Inferior parietal cortex (tissue), 1 donor: Measurements from ENCODE around the gene SDK1.

ENCODE experiments used
- DNase-seq: peaks from one replicate; pipeline ENCODE4 v3.0.0-alpha.2; 2016; ENCODE audit errors: extremely low spot score

SDK1 gene

GRCh38 chr7:3300651-3301448, at the start of gene SDK1:
TSS of gene SDK1 (plus strand) at chr7:3301252. CDS start at chr7:3301587, 335 bp downstream.
- DNase-seq, result peak; percentile 82

- no peak for DNase-seq
Observed at GRCh38 chr7:3254718-3255117, 46.3 kb upstream of the SDK1 start.

GRCh38 chr7:3259711-3260400, 41.2 kb upstream of the SDK1 start:
- DNase-seq, result no peak

GRCh38 chr7:3260401-3260715, 40.7 kb upstream of the SDK1 start:
- no peak for DNase-seq

GRCh38 chr7:3264693-3265339, 36.2 kb upstream of the SDK1 start:
- DNase-seq, result no peak

- DNase-seq, result no peak
Observed at GRCh38 chr7:3265388-3265787, 35.7 kb upstream of the SDK1 start.

GRCh38 chr7:3266240-3266639, 34.8 kb upstream of the SDK1 start:
- no peak for DNase-seq

- DNase-seq, result peak; percentile 24
Observed at GRCh38 chr7:3267966-3268690, 32.9 kb upstream of the SDK1 start.

GRCh38 chr7:3270362-3270761, 30.7 kb upstream of the SDK1 start:
- DNase-seq, result no peak

- no peak for DNase-seq
Observed at GRCh38 chr7:3271298-3271697, 29.8 kb upstream of the SDK1 start.

GRCh38 chr7:3272691-3273141, 28.3 kb upstream of the SDK1 start:
- DNase-seq, result peak; percentile 9

- DNase-seq, result peak; percentile 27
Observed at GRCh38 chr7:3274131-3274530, 26.9 kb upstream of the SDK1 start.

- DNase-seq, result no peak
Observed at GRCh38 chr7:3277604-3278572, 23.2 kb upstream of the SDK1 start.

- DNase-seq, result no peak
Observed at GRCh38 chr7:3279147-3279818, 21.8 kb upstream of the SDK1 start.

- no peak for DNase-seq
Observed at GRCh38 chr7:3280445-3280844, 20.6 kb upstream of the SDK1 start.

GRCh38 chr7:3280946-3281656, 20.0 kb upstream of the SDK1 start:
- no peak for DNase-seq

GRCh38 chr7:3282457-3282856, 18.6 kb upstream of the SDK1 start:
- no peak for DNase-seq

GRCh38 chr7:3283130-3283704, 17.8 kb upstream of the SDK1 start:
- DNase-seq, result no peak

- no peak for DNase-seq
Observed at GRCh38 chr7:3285652-3286051, 15.4 kb upstream of the SDK1 start.
